ENCODE results near the gene SDS. TPM values are rescaled to one million over a fixed set of nuclear protein-coding genes. Genes with fewer than 3 reads are reported as not detected.

SDS gene
- total RNA-seq, 2 experiments from 2014 or later = not detected

DNA sequence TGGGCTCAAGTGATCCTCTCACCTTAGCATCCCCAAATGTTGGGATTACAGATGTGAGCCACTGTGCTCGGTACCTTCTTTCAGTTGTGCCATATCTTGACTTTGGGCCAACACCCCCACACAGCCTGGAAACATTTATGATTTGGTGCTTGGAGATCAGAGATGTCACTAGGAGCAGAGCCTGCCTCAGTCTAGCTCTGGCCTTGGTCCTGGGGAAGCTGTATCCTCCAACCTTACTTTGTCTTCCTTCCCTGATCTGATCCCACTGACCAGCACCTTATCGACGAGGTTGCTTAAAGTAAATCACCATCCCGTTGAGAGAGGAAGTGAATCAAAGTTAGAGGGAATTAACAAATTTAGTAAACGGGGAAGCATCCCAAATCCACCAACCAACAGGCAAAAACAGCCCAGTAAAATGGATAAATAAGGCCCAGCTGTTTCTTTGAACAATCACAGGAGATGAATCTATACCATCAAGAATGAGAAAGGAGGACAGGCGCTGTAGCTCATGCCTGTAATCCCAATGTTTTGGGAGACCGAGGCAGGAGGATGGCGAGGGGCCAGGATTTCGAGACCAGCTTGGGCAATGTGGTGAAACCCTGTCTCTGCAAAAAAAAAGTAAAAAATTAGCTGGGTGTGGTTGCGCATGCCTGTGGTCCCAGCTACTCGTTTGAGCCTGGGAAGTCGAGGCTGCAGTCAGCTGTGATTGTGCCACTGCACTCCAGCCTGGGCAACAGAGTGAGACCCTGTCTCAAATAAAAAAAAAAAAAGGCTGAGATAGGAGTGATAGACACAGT, 41.9 kb downstream of the SDS start:
- Histone ChIP-seq H3K9me3 (ENCODE audit: low read length) (no peaks in the 10 kb centered on the region), H3K79me2 (ENCODE audit: insufficient read depth, low read depth, low read length) (no peaks in the 10 kb centered on the region), H4K20me1 (ENCODE audit: insufficient read depth, low read length) (0 out of 2 replicates have a peak, but pooled peaks cover 10% of the 10 kb centered on the region), H3K4me3 (ENCODE audit: low read depth, low read length, poor library complexity, severe bottlenecking) (no peak overlapping the region), H2AFZ (ENCODE audit: low read length) (no peak overlapping the region), H3K27ac (ENCODE audit: low read depth, low read length, poor library complexity, severe bottlenecking) (no peak overlapping the region), H3K36me3 (ENCODE audit: insufficient read depth, low read length) (no peaks in the 10 kb centered on the region), H3K4me2 (ENCODE audit: low read length) (no peak overlapping the region), H3K4me1 (ENCODE audit: insufficient read depth, low read length, poor library complexity, severe bottlenecking) (peaks cover 19% of the 10 kb centered on the region), H3K9me2 (ENCODE audit: insufficient read depth, low read length) (no peaks in the 10 kb centered on the region)
- intact Hi-C loops (cut with micrococcal nuclease; ENCODE audit: unreplicated experiment) = no loop called here
- TF ChIP-seq, protein P1, sequence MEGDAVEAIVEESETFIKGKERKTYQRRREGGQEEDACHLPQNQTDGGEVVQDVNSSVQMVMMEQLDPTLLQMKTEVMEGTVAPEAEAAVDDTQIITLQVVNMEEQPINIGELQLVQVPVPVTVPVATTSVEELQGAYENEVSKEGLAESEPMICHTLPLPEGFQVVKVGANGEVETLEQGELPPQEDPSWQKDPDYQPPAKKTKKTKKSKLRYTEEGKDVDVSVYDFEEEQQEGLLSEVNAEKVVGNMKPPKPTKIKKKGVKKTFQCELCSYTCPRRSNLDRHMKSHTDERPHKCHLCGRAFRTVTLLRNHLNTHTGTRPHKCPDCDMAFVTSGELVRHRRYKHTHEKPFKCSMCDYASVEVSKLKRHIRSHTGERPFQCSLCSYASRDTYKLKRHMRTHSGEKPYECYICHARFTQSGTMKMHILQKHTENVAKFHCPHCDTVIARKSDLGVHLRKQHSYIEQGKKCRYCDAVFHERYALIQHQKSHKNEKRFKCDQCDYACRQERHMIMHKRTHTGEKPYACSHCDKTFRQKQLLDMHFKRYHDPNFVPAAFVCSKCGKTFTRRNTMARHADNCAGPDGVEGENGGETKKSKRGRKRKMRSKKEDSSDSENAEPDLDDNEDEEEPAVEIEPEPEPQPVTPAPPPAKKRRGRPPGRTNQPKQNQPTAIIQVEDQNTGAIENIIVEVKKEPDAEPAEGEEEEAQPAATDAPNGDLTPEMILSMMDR (conservative IDR thresholded peaks at IDR 0.05; ENCODE audit: low read length) = no peak
- TF ChIP-seq EZH2phosphoT487 (IDR thresholded peaks at IDR 0.05; ENCODE audit: borderline replicate concordance, low read depth, low read length) = no peak
- POLR2A ChIA-PET = interaction anchor here (1.2 kb wide), 1 partner anchor 30 kb away, joined by 6 read pairs; no protein-coding TSS in a partner anchor
- DNase-seq (ENCODE audit: low spot score) = no peak
- BruUV-seq (replicated peaks) = TSS peak; percentile 49
- CTCF ChIA-PET (ENCODE audit: unreplicated experiment) = no interaction called here

DNA sequence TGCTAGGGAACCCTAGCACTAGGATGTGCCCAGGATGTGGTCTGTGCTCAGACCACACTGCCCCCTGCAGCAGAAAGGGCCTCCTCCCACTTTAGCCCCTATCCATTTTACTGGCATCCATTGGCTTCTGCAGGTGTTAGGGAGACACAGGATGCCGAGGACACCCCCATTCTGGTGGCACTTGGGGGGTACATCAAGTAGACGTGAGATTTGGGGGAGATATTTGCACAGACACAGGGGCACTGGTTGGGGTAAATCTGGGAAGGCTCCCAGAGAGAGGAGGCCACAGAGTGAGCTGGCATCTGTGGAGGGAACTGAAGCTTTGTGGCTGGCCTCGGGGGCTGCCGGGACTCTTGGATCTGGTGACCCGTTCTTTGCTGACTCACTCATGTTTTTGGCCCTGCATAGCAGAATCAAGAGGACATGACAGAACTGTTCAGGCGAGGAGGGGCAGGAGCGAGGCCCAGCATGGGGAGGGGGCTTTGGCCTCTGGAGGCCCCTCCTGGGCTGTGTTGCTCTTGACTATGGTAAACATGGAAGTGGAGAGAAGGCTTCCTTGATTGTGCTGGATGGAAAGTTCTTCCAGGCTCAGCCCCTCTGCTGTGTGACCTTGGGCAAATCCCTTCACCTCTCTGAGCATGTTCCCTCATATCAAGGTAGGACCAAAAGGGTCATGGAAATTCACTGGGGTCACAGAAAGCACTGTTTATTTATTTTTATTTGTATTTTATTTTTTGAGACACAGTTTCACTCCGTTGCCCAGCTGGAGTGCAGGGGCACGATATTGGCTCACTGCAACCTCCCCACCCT, 43.5 kb downstream of the SDS start:
- Histone ChIP-seq H2AFZ (ENCODE audit: low read length) (no peak overlapping the region), H3K27ac (ENCODE audit: low read depth, low read length, poor library complexity, severe bottlenecking) (no peak overlapping the region), H3K4me3 (ENCODE audit: low read depth, low read length, poor library complexity, severe bottlenecking) (peak overlapping the region; percentile 95), H4K20me1 (ENCODE audit: insufficient read depth, low read length) (0 out of 2 replicates have a peak, but pooled peaks cover 10% of the 10 kb centered on the region), H3K9me3 (ENCODE audit: low read length) (no peaks in the 10 kb centered on the region), H3K4me2 (ENCODE audit: low read length) (peak overlapping the region; percentile 97), H3K4me1 (ENCODE audit: insufficient read depth, low read length, poor library complexity, severe bottlenecking) (peaks cover 19% of the 10 kb centered on the region), H3K79me2 (ENCODE audit: insufficient read depth, low read depth, low read length) (no peaks in the 10 kb centered on the region), H3K9me2 (ENCODE audit: insufficient read depth, low read length) (no peaks in the 10 kb centered on the region), H3K36me3 (ENCODE audit: insufficient read depth, low read length) (no peaks in the 10 kb centered on the region)
- ChIA-PET POLR2A (interaction anchor here (0.6 kb wide), 1 partner anchor 33 kb away, joined by 9 read pairs; no protein-coding TSS in a partner anchor), CTCF (ENCODE audit: unreplicated experiment) (no interaction called here)
- no peak for DNase-seq (ENCODE audit: low spot score)
- intact Hi-C loops (cut with micrococcal nuclease; ENCODE audit: unreplicated experiment) = loop anchor here (2.0 kb wide), 1 partner anchor 47 kb away; no protein-coding TSS in a partner anchor
- TF ChIP-seq, protein P1 (conservative IDR thresholded peaks at IDR 0.05; ENCODE audit: low read length) = peak; percentile 55
- TF ChIP-seq EZH2phosphoT487 (IDR thresholded peaks at IDR 0.05; ENCODE audit: borderline replicate concordance, low read depth, low read length) = no peak
- BruUV-seq (replicated peaks) = no TSS peak
